GM18520 (cell line): ENCODE measurements around the gene ODAPH.
"Not testable (repeated sequence)": the region's sequence is repeated elsewhere in the genome, so short reads cannot be mapped to it uniquely, and the experiment has no call there.

Experiments
- ATAC-seq: cut with Tn5 transposase; IDR thresholded peaks from one replicate; pipeline ENCODE4 v1.9.1; 2021; ENCODE audit not compliant: unreplicated experiment

Gene ODAPH, protein sequence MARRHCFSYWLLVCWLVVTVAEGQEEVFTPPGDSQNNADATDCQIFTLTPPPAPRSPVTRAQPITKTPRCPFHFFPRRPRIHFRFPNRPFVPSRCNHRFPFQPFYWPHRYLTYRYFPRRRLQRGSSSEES

DNA sequence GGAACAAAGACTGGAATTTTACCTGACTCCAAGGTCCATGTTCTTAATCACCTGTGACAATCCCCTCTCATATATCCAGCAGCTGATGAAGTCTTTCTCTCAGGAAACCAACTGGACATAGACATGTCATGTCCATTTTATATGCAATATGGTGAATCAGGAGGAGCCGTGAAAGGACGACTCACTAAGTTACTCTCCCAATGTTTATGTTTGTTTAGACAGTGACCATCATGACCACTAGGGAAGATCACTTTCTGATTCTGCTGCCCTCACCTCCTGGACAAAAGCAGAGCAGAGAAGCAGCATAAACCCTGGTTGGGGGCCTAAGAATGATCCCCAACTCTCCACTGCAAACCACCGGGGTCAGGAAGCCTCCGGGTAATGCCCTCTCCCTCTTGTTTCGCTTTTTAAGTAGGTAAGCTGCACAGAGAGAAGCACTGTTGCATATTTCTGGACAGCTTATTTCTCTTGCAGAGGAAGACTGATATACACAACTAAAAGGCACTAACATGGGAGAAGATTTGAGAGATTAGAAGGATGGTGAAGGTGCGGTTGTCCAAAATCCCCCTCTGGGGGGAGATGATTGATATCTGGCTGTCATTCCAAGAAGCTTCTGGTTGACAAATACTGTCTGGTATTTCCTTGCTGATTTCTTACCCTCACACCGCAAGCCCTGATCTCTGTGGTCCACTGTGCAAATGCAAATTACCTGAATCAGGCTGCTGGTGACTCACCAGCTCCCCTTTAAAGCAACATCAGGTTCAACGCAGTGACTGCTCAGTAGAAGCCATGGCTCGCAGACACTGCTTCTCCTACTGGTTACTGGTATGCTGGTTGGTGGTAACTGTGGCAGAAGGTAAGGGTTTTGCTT is at the start of gene ODAPH:
Gene ODAPH (plus strand): TSS at position 773 of the 871 bp plus-strand sequence. CDS start 17 bp downstream, at position 790.
- ATAC-seq = peak; percentile 97

DNA sequence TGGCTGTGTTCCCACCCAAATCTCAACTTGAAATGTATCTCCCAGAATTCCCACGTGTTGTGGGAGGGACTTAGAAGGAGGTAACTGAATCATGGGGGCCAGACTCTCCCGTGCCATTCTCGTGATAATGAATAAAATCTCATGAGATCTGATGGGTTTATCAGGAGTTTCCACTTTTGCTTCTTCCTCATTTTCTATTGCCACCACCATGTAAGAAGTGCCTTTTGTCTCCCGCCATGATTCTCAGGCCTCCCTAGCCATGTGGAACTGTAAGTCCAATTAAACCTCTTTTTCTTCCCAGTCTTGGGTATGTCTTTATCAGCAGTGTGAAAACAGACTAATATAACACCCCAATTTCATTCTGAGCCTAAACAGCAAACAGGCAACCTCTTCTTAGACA is 46.3 kb upstream of the ODAPH start:
- ATAC-seq = not testable (repeated sequence)

DNA sequence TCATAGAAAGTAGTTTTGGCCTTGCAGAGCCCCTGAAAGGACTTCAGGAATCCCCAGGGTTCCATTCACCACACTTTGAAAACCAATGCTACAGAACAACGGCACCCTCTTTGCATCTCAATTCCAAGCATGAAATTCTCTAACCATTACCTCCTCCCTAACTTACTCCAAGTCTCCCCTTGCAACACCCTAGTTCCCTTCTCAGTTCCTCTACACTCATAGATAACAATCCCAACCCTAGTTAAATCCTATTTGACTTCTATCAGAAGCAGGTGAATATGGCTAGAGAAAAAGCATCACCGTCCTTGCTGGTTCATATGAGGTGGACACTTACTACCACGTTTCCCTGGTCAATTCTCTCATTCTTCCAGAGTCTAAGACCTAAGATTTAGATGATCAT is 44.0 kb upstream of the ODAPH start:
- ATAC-seq = no peak

DNA sequence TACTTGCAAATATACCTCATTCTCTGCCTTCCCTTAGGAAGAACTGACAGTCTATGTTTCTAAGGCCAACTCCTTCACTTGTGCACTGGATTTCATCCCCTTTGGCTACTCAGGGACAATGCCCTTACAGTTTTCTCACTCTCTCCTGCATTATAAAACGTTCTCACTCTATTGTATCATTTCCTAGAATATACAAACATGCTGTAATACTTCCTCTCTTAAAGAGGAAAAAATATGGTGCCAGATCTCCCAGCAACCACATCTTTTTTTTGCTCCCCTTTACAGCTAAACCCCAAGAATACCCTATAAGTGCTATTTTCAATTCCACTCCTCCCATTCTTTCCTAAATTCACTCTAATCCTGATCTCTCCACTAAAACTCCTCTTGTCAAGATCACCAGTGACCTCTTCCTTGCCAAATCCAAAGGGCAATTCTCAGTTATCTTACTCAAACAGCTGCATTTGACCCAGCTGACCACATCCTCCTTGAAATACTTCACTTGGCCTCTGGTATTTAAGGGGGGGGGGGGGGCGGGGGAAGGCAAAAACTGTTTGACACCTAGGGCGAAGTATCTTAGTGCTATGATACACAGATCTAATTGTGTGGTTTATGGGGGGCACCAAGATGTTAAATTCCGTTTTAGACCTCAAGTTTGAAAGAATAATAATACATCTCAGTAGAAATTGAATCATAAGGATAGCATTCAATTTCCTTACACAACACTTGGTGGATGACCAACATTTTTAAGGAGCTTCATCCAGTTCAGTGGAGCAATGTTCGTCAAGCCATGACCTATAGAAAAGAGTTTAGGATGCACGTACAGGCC is 43.3 kb upstream of the ODAPH start:
- no peak for ATAC-seq

DNA sequence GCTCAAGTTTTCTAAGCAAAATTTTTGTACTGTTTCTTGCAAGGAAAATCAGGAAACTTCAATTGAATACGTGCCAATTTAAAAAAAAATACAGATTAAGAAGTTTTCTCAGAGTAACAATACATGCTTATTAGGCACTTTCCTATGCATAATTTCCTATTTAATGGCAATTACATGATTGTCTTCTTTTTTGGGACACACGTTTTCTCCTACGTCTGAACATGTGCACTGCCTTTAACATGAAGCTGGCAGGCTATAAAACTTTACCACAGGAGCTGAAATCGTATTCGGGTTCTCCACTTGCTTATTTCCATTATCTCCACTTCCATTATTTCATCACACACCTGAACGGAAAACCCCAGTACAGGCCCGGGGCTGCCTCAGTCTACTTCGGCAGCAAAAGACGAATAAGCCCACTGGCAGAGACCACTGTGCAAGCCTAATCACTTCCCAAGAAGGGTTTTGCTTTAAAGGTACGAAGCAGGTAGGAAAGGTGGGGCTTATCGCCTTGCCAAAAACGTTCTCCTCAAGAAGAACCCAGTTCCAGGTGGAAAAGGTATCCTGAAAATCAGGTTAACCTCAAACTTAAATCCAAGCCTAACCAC is 42.2 kb upstream of the ODAPH start:
- no peak for ATAC-seq

DNA sequence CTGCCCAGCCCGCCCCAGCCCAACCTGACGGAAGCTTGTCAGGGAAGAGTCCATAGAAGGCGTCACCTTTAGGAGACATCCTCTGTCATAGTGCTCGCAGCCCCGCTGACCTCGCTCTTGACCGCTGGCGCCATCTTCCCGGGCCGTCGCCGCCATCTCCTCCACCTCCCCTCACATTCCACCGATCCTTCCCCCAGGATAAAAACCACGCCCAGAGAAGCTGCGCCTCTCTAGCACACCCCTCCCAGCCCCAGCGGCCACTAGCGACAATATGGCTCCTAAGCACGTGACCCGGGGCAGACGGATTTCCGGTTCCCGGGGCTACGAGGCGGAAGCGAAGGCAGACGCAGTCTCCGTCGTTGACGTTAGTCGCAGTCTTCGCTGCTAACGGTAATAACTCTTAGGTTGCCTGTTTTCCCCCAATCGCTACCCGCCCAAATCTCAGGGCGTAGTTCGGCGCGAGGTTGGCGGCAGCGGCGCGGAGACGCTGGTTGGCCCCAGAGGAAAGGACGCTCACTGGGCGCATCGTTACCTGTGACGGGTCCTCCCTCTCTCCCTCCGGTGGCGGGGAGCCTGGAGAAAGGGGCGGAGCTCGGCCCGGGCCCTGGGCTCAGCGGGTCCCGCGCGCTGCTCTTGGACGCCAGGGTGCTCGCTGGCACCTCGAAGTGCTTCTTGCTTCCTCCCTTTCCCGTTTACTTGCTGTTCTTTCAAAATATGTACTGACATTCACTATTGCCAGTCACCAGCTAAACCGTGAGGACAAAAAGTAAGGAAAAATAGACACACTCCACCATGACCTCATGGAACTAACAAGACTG is 41.5 kb upstream of the ODAPH start, which contains the start of the genes RCHY1 and THAP6:
Gene RCHY1 (minus strand): TSS at position 273 of the 818 bp plus-strand sequence. CDS start 117 bp downstream, at position 156.
Gene THAP6 (plus strand): TSS at position 343 of the 818 bp plus-strand sequence. CDS start 980 bp downstream, outside the sequence.
- peak; percentile 83 for ATAC-seq

DNA sequence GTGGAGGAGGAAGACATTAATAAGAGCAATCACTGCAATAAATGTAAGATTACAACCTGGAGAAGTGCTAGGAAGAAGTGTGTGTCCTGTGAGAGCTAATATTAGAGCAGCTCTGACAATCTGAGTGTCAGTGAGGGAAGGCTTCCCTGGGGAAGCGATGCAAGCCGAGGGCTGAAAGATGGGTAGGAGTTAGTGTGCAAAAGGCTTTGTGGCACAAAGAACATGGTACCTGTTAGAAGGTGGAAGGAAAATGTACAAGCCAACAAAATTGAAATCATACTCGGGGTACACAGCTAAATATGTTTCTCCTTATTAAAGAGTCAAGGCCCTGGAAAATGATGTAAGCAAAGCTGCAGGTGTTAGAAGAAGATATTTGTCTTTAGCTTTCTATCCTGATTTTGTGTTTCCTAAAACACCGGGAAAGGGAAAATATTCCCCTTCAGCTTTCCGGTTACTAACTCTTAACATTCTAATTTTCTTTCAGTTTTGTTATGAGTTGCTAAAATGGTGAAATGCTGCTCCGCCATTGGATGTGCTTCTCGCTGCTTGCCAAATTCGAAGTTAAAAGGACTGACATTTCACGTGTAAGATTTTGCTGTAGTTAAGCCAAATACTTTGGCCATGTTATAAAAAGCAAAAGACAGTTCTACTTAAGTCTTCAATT is 40.8 kb upstream of the ODAPH start:
- ATAC-seq = no peak

DNA sequence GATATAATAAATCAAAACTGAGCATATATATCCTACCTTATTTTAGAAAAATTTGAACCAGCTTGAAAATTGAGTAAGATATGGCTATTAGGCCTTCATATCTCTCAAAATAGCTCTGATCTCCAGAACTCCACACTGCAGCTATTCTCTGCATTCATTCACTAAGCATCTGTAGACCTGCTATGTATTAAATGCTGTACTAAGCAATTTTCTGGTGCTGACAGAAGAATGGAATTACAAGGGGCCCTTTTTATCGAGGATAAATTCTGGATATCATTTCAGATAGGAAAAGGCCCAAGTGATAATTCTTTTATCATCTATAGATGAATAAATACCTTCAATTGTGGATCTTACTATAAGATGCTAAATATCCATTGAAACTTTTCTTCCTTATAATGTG is 39.7 kb upstream of the ODAPH start:
- ATAC-seq = no peak

DNA sequence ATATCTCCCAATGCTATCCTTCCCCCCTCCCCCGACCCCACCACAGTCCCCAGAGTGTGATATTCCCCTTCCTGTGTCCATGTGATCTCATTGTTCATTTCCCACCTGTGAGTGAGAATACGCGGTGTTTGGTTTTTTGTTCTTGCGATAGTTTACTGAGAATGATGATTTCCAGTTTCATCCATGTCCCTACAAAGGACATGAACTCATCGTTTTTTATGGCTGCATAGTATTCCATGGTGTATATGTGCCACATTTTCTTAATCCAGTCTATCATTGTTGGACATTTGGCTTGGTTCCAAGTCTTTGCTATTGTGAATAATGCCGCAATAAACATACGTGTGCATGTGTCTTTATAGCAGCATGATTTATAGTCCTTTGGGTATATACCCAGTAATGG is 36.4 kb upstream of the ODAPH start:
- ATAC-seq = not testable (repeated sequence)

DNA sequence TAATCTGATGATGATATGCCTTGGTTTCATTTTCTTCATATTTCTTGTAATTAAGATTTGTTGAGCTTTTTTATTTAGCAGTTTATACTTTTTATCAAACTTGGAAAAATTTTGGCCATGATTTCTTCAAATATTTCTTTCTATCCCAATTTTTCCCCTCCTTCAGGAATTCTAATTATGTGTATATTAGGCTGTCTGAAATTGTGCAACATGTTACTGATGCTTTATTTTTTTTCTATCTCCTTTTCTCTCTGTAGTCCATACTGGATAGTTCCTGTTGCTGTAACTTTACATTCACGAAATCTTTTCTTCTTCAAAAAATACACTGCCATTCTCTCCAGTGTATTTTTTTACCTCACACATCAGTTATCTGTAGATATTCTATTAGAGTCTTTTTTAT is 30.8 kb upstream of the ODAPH start:
- ATAC-seq = no peak

DNA sequence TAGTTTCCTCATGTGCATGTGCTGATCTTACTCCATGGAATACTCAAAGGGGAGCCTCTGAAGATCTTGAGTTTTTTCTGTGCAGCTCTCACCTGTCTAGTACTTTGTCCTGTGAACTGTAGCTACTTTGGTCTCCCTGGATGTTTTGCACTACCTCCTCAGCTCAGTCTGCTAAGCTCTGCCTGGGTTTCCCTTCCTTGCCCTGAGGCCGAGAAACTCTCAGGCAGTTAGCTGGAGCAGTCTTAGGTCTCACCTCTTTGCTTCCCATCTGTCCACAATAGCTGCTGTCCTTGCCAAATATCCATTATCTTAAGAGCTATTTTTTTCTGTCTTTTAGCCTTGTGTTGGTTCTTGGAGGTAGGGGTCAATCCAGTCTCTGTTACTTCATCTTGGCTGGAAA is 30.0 kb upstream of the ODAPH start:
- ATAC-seq = no peak

DNA sequence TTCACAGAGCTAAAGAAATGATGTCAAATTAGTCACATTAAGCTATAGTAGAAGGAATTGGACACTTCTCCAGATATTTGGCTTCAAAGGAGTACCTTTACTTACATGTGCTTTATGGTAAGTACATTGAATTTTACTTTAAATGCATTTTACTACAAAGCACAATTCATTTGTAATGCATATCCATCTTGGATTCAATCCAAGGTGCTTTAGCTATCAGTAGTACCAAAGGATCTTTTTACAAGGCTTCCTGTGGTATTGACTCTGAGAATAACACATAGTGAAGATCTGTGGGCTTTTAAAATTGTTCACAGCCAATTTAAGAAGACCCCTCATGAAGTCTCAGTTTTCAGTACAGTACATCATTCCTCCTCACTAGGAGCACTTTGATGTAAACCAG is 28.4 kb upstream of the ODAPH start:
- no peak for ATAC-seq

DNA sequence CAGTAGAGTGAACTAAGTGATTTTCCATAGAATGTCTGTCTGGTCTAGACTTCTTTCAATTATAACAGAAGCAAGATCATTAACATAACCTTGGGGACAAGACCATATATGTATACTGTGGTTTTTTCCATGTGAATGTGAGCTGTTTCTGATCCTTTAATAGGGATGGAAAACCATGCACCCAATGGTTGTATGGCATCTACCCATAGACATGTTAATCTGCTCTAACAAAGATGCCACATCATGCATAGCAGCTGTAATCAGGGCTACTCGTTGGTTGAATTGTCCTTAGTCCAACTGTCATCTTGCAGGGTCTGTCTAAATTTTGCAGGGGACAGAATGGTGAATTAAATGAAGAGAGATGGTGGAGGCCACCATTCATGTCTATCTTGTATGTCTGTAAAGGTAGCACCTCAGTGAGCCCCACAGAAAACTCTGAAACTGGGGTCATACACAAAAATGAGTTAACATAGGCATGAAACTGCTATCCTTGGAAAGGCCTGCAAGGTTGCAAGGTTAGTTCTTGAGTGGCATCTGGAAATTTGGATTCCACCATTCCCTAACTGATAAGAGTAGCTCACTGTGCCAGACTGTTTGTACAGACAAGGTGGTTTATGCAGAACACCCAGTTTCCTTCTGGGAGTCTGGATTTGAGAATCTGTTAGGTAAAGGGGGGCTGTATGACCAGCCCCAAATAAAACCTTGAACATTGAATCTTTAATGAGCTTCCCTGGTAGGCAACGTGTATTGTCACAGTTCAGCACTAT is 25.1 kb upstream of the ODAPH start:
- no peak for ATAC-seq

DNA sequence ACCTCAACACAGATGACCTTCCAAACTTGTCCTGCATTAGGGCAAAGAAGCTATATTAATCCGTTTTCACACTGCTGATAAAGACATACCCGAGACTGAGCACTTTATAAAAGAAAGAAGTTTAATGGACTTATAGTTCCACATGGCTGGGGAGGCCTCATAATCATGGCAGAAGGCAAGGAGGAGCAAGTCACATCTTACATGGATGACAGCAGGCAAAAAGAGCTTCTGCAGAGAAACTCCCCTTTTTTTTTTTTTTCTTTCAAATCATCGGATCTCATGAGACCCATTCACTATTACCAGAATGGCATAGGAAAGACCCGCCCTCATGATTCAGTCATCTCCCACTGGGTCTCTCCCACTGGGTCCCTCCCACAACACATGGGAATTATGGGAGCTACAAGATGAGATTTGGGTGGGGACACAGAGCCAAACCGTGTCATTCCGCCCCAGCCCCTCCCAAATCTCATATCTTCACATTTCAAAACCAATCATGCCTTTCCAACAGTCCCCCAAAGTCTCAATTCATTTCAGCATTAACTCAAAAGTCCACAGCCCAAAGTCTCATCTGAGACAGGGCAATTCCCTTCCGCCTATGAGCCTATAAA is 24.2 kb upstream of the ODAPH start:
- not testable (repeated sequence) for ATAC-seq

DNA sequence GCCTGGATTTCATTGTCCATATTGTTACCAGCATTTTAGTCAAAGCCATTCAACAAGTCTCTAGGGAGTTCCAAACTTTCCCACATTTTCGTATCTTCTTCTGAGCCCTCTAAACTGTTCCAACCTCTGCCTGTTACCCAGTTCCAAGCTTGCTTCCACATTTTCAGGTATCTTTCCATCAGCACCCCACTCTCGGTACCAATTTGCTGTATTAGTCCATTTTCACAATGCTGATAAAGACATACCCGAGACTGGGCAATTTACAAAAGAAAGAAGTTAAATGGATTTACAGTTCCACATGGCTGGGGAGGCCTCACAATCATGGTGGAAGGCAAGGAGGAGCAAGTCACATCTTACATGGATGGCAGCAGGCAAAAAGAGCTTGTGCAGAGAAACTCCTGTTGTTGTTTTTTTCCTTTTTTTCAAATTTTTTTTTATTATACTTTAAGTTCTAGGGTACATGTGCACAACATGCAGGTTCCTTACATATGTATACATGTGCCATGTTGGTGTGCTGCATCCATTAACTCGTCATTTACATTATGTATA is 22.5 kb upstream of the ODAPH start:
- ATAC-seq = not testable (repeated sequence)

DNA sequence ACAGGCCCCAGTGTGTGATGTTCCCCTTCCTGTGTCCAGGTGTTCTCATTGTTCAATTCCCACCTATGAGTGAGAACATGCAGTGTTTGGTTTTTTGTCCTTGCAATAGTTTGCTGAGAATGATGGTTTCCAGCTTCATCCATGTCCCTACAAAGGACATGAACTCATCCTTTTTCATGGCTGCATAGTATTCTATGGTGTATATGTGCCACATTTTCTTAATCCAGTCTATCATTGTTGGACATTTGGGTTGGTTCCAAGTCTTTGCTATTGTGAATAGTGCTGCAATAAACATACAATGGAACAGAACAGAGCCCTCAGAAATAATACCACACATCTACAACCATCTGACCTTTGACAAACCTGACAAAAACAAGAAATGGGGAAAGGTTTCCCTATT is 21.9 kb upstream of the ODAPH start:
- not testable (repeated sequence) for ATAC-seq

DNA sequence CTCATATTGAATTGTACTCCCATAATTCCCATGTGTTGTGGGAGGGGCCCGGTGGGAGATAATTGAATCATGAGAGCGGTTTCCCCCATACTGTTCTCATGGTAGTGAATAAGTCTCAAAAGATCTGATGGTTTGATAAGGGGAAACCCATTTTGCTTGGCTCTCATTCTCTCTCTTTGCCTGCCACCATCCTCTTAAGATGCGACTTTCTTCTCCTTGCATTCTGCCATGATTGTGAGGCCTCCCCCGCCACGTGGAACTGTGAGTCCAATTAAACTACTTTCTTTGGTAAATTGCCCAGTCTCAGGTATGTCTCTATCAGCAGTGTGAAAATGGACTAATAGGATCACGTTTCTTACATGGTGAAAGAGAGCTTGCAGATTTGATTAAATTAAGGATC is 18.6 kb upstream of the ODAPH start:
- ATAC-seq = not testable (repeated sequence)

DNA sequence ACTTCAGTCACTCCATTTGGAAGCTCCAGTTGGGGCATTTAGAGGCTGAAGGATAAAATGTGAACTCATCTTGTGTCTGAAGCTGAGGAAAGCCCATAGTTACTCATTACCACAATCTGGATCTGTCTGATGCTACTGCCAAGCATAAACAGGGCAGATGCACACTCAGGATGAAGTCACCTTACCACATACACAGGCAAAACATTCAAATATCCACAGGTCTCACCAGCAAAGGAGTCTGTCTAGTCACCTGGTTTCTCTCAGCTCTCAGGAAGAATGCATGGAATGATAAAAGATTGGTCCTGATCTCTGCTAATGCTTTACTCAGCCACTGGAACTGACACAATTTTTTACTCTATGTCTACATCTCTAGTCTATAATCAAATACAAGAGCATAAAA is 13.0 kb upstream of the ODAPH start:
- no peak for ATAC-seq
